Natural killer cell (primary cell): ENCODE measurements around the gene LGALS9. TPM values are rescaled to one million over a fixed set of nuclear protein-coding genes. Genes with fewer than 3 reads are reported as not detected.
"Not testable (repeated sequence)": the region's sequence is repeated elsewhere in the genome, so short reads cannot be mapped to it uniquely, and the experiment has no call there.

Source experiments
- ATAC-seq, 3 donors: fragments of 150-1000 bp in 2 of 3; fragments of 200-7000 bp in 1 of 3; cut with Tn5 transposase; 1 replicate in 1 of 3; 2 replicates in 2 of 3; pipeline ENCODE4 v1.10.0; 2021; ENCODE audit warnings: mild to moderate bottlenecking in 2 of 3, moderate library complexity in 2 of 3
- DNase-seq, 2 donors: peaks; one replicate each; pipeline versions ENCODE4 v3.0.0 to v3.0.0-alpha.2; 2013 to 2021; ENCODE audit warnings: mixed read lengths in 1 of 2
- H3K27ac ChIP-seq: one replicate; pipeline ENCODE4 v1.5.1; 2013; ENCODE audit warnings: mild to moderate bottlenecking, low read length
- H3K27me3 ChIP-seq: one replicate; pipeline ENCODE4 v1.6.1; 2013; ENCODE audit warnings: low read length; ENCODE audit not compliant: control insufficient read depth, insufficient read depth
- H3K36me3 ChIP-seq: one replicate; pipeline ENCODE4 v1.6.1; 2013; ENCODE audit warnings: low read length; ENCODE audit not compliant: control insufficient read depth, insufficient read depth
- H3K4me1 ChIP-seq: one replicate; pipeline ENCODE4 v1.6.1; 2013; ENCODE audit warnings: low read length; ENCODE audit not compliant: control insufficient read depth, insufficient read depth
- H3K4me3 ChIP-seq: one replicate; pipeline ENCODE4 v1.5.1; 2013; ENCODE audit warnings: low read length
- H3K9me3 ChIP-seq: one replicate; pipeline ENCODE4 v1.6.1; 2013; ENCODE audit warnings: low read length; ENCODE audit not compliant: control insufficient read depth, insufficient read depth
- H3K27ac Mint-ChIP-seq, 2 donors: one replicate each; pipeline ENCODE4 v1.8.0; 2022; ENCODE audit warnings: mild to moderate bottlenecking in 2 of 2, mixed read lengths in 2 of 2, moderate library complexity in 1 of 2
- H3K27me3 Mint-ChIP-seq, 2 donors: one replicate each; pipeline ENCODE4 v1.8.0; 2022; ENCODE audit warnings: low read depth in 2 of 2, mixed read lengths in 2 of 2
- H3K36me3 Mint-ChIP-seq: one replicate; pipeline ENCODE4 v1.8.0; 2022; ENCODE audit warnings: mixed read lengths
- H3K4me1 Mint-ChIP-seq, 2 donors: one replicate each; pipeline ENCODE4 v1.8.0; 2022; ENCODE audit warnings: mixed read lengths in 2 of 2
- H3K4me3 Mint-ChIP-seq: one replicate; pipeline ENCODE4 v1.8.0; 2022; ENCODE audit warnings: mild to moderate bottlenecking, moderate library complexity, mixed read lengths
- H3K9me3 Mint-ChIP-seq, 2 donors: one replicate each; pipeline ENCODE4 v1.8.0; 2022; ENCODE audit warnings: mixed read lengths in 2 of 2
- WGBS: methylation state at CpG from one replicate; pipeline ENCODE4 v1.1.7; 2013; ENCODE audit warnings: missing lambda C conversion rate; ENCODE audit not compliant: insufficient coverage; 5-methylcytosine and 5-hydroxymethylcytosine counted together
- intact Hi-C: fragments of 100-400 bp; cut with micrococcal nuclease; formaldehyde crosslinking; loops from one replicate; pipeline ENCODE4 v1.14.2; 2022
- total RNA-seq, 4 donors: library from RNA; stranded (reverse); fragments of 120-200 nt in 1 of 4; gene quantifications; one replicate each; pipeline versions ENCODE4 v1.2.3 to v1.2.4, GENCODE V29; 2013 to 2022
- TF ChIP-seq, protein P1 (sequence below): fragments of 200-600 bp; IDR thresholded peaks from one replicate; pipeline ENCODE4 v1.8.0; 2022; ENCODE audit warnings: antibody characterized with exemption

LGALS9 gene
- total RNA-seq, 3 donors from 2014 or later (not counting 1 experiment from before 2014, with no cell fraction given), result 83.4 to 142 (median 102) TPM

DNA sequence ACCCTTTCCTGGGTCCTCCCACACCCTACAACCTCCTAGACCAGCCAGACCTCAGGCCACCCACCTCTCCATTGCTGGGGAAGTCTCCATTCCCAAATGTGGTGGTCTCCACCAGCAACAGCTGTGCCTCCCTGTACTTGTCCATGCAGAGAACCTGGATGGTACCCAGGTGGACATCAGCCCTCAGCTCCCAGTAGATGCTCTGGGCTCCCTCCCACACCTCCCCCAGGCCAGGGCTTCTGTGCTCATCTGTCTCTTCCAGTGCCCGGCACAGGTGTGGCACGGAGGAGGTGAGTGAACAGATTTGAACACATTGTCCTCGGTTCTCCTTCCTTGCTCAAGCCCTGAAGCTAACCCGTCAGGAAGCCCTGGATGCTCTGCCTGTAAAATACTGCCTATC is 34.6 kb downstream of the LGALS9 start:
- Histone ChIP-seq H3K27me3 (no peaks in the 10 kb centered on the region), H3K4me1 (no peaks in the 10 kb centered on the region), H3K27ac (no peak overlapping the region), H3K36me3 (no peaks in the 10 kb centered on the region), H3K9me3 (no peaks in the 10 kb centered on the region), H3K4me3 (no peak overlapping the region)
- DNase-seq, result no peak
- Mint-ChIP-seq H3K36me3 (no peaks in the 10 kb centered on the region), H3K4me1 (no peaks in the 10 kb centered on the region), H3K27me3 (no peaks in the 10 kb centered on the region), H3K4me3 (no peak overlapping the region), H3K27ac (no peak overlapping the region), H3K9me3 (no peaks in the 10 kb centered on the region)
- TF ChIP-seq, protein P1, sequence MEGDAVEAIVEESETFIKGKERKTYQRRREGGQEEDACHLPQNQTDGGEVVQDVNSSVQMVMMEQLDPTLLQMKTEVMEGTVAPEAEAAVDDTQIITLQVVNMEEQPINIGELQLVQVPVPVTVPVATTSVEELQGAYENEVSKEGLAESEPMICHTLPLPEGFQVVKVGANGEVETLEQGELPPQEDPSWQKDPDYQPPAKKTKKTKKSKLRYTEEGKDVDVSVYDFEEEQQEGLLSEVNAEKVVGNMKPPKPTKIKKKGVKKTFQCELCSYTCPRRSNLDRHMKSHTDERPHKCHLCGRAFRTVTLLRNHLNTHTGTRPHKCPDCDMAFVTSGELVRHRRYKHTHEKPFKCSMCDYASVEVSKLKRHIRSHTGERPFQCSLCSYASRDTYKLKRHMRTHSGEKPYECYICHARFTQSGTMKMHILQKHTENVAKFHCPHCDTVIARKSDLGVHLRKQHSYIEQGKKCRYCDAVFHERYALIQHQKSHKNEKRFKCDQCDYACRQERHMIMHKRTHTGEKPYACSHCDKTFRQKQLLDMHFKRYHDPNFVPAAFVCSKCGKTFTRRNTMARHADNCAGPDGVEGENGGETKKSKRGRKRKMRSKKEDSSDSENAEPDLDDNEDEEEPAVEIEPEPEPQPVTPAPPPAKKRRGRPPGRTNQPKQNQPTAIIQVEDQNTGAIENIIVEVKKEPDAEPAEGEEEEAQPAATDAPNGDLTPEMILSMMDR, result no peak
- WGBS, result 98% methylated on average over 4 of the region's 4 CpGs
- intact Hi-C loops, result no loop called here
- no peak for ATAC-seq

DNA sequence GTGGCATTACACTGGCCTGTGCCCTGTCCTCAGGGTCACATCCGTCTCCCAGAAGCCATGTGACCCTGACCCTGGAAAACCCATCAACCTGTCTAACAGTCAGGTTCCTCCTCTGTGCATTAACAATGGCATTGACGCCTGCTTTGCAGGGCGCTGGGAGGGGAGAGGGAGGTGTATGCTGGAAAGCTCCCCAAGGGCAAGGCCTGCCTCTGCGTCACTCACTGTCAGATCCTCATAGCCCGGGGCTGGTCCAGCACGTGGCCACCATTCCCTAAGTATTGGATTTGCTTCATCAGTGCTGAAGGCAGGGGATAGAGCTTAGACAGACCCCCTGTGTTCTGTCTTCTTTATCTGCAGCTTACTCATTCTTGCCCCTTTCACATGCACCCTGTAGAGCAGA is 35.3 kb downstream of the LGALS9 start:
- H3K27ac Mint-ChIP-seq, H3K4me3 Mint-ChIP-seq, H3K4me1 Mint-ChIP-seq, H3K4me3 ChIP-seq, H3K36me3 Mint-ChIP-seq, H3K9me3 ChIP-seq, ATAC-seq, DNase-seq, H3K36me3 ChIP-seq, H3K27me3 ChIP-seq, H3K4me1 ChIP-seq, H3K27ac ChIP-seq, H3K27me3 Mint-ChIP-seq, intact Hi-C loops, H3K9me3 Mint-ChIP-seq: not testable (repeated sequence)
- WGBS, result 84% methylated on average over 6 of the region's 6 CpGs

DNA sequence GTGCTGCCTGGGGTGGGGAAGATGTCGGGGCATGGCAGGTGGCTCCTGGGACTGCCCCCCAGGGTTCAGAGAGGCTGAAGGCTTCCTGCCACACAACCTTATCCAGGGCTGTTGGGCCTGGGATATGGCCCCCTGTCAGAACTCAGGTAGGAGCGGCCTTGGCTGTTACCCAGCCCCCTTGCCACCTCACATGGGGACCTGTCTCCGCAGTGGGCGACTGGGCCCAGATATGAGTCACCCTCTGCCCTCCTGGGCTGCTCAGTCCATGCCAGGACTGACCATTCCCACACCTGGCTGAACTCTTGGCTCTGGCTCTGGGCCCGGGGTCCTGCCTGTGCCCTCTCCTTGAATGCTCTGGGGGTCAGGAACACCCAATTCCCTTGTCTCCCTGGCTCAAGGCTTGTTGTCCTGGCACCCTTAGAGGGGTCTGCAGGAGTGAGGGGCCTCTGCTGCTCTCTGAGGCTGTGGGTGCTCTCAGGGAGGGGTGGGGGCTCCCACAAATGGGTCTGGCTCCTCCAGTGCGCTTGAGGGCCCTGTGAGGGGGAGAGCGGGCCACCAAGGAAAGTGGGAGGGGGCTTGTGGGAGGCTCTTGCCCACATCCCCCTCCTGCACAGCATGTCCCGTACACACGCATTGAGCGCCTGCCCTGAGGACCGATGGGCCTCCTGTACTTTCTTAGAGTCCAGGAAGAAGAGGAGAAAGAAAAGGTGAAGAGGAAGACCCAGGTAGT is 36.0 kb downstream of the LGALS9 start:
- Histone ChIP-seq H3K27ac (no peak overlapping the region), H3K4me3 (no peak overlapping the region), H3K36me3 (no peaks in the 10 kb centered on the region), H3K27me3 (no peaks in the 10 kb centered on the region), H3K9me3 (no peaks in the 10 kb centered on the region), H3K4me1 (no peaks in the 10 kb centered on the region)
- Mint-ChIP-seq H3K9me3 (no peaks in the 10 kb centered on the region), H3K27ac (no peak overlapping the region), H3K27me3 (no peaks in the 10 kb centered on the region), H3K36me3 (no peaks in the 10 kb centered on the region), H3K4me3 (no peak overlapping the region), H3K4me1 (no peaks in the 10 kb centered on the region)
- TF ChIP-seq, protein P1, result no peak
- ATAC-seq, result no peak
- 83% methylated on average over 9 of the region's 11 CpGs for WGBS
- intact Hi-C loops, result no loop called here
- no peak for DNase-seq

DNA sequence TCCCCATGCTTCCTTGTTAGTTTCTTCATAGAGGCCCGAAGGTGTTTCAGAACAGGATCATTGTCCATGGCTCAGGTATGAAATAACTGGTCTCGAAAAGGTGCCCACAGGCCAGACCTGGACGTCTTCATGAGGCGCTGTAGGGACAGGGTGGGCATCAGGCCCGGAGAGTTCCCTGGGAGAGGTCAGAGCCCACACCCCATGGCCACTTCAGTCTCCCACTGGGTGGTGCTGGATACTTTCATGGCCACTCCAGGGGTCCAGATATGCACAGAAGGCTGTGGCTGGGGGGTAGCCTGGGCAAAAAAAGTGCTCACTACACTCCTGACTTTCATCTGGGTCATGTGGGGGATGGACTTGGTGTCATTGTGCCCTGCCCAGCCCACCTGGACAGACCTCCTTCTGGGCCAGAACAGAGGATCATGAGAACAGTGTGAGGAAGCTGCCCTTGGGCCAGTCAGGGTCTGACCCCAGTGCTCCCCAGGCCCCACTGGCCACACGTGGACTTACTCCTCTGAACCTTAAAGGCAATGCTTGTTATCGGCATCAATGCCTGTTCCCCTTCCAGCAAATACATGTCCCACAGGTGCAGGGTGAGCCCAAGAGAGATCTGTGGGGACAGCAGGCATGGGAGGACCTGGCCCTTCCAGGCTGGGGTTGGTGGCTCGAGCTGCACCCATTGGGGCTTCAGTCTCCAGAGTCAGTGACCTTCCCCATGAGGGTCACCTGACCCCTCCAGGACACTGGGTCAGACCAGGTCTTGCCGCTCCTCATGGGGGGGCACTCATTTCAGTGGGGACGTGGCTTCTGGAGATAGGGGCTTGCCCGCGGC is 36.9 kb downstream of the LGALS9 start:
- no peak for DNase-seq
- TF ChIP-seq, protein P1, result no peak
- intact Hi-C loops, result no loop called here

More for the DNA sequence above, 36.9 kb downstream of the LGALS9 start:
- no peaks in the 10 kb centered on the region for H3K4me1 Mint-ChIP-seq
- no peaks in the 10 kb centered on the region for H3K36me3 Mint-ChIP-seq
- H3K9me3 ChIP-seq, result no peaks in the 10 kb centered on the region
- H3K9me3 Mint-ChIP-seq, result no peaks in the 10 kb centered on the region
- no peaks in the 10 kb centered on the region for H3K4me1 ChIP-seq
- no peak overlapping the region for H3K27ac Mint-ChIP-seq
- no peaks in the 10 kb centered on the region for H3K27me3 ChIP-seq
- no peaks in the 10 kb centered on the region for H3K27me3 Mint-ChIP-seq
- no peak for ATAC-seq
- no peak overlapping the region for H3K4me3 Mint-ChIP-seq
- no peaks in the 10 kb centered on the region for H3K36me3 ChIP-seq
- no peak overlapping the region for H3K27ac ChIP-seq
- no peak overlapping the region for H3K4me3 ChIP-seq
- 88% methylated on average over 12 of the region's 12 CpGs for WGBS
